ENCODE data around the gene TSPEAR. TPM values are rescaled to one million over a fixed set of nuclear protein-coding genes. Genes with fewer than 3 reads are reported as not detected.

The TSPEAR gene
- total and polyA plus RNA-seq, 2 donors (not counting 1 experiment from before 2014, with no cell fraction given), result not detected

DNA sequence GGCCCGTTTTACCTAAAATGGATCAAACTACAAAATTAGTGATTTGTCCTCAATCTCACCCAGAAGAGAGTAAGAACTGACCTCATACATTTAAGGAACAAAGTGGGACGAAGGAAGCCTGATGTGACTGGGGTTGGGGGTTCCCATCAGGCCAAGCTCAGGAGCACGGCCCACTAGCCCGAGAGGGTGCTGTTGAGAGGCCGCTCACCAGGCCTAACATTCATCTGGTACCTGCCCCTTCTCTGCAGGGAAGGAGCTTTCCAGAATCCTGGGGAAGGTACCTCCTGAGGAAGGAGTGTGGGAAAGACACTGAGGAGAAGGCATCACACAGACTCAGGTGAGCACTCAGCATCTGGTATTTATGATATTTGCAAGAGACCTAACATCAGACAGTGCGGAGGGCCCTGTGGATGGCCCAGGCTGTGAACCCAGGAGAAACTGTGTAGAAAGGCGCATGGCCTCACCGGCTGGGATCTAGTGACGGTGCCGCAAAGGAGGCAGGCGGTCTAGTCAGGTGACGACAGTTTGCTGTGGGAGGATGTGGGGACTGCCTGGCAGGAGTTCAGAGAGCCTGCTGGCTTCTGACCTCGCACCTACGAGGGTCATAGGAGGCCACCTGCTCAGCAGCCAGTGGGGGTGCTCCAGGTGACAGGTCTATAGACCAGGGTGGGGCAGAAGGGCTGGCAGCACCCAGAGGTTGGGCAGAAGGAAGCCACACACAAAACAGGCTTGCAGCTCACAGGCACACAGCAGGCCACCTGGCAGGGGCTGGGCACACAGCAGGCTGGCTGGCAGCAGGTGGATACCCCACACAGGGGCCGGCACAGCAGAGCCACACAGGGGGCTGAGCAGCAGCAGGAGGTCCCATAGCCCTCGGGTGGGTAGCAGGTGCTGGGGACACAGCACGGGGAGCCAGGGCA lies 57.5 kb downstream of the TSPEAR start:
- H3K4me1 Mint-ChIP-seq, result peaks cover 2% of the 10 kb centered on the region
- no peak overlapping the region for H3K27ac ChIP-seq (ENCODE audit: low read length in 2 of 2)

GRCh38 chr21:44653123-44653522 lies 58.2 kb downstream of the TSPEAR start:
- Histone ChIP-seq H3K36me3 (replicated peaks in 1 of 2; ENCODE audit: control extremely low read depth in 1 of 2, control insufficient read depth in 1 of 2, extremely low read depth in 1 of 2, insufficient read depth in 2 of 2, low read length in 1 of 2) (no peaks in the 10 kb centered on the region), H3K4me2 (replicated peaks; ENCODE audit: low read depth, low read length, poor library complexity, severe bottlenecking) (no peak overlapping the region), H3K79me2 (ENCODE audit: control insufficient read depth, insufficient read depth, low read length) (no peaks in the 10 kb centered on the region), H4K20me1 (ENCODE audit: control insufficient read depth, insufficient read depth, low read length, poor library complexity, severe bottlenecking) (no peaks in the 10 kb centered on the region), H3K4me3 (ENCODE audit: control extremely low read depth in 1 of 5, extremely low read depth in 1 of 5, insufficient read depth in 1 of 5, low read depth in 2 of 5, low read length in 4 of 5) (no peak overlapping the region), H3K27me3 (replicated peaks in 1 of 4; ENCODE audit: control extremely low read depth in 1 of 4, control insufficient read depth in 3 of 4, insufficient read depth in 4 of 4, low read length in 3 of 4) (peaks cover 0 to 8% (median 0%) of the 10 kb centered on the region in 4 experiments), H2AFZ (ENCODE audit: insufficient read depth, low read depth, low read length, poor library complexity, severe bottlenecking) (no peak overlapping the region), H3K9me3 (ENCODE audit: control extremely low read depth in 1 of 3, control insufficient read depth in 2 of 3, insufficient read depth in 1 of 3, low read length in 2 of 3) (peaks cover 3 to 32% (median 11%) of the 10 kb centered on the region in 3 donors), H3K9ac (ENCODE audit: low read length) (no peak overlapping the region), H3K4me1 (ENCODE audit: control insufficient read depth in 2 of 2, insufficient read depth in 2 of 2, low read length in 2 of 2) (no peaks in the 10 kb centered on the region), H3K27ac (ENCODE audit: low read length in 2 of 2) (no peak overlapping the region)
- DNase-seq, result no peak
- ATAC-seq (ENCODE audit: low read depth), result no peak
- TF ChIP-seq, protein P1, sequence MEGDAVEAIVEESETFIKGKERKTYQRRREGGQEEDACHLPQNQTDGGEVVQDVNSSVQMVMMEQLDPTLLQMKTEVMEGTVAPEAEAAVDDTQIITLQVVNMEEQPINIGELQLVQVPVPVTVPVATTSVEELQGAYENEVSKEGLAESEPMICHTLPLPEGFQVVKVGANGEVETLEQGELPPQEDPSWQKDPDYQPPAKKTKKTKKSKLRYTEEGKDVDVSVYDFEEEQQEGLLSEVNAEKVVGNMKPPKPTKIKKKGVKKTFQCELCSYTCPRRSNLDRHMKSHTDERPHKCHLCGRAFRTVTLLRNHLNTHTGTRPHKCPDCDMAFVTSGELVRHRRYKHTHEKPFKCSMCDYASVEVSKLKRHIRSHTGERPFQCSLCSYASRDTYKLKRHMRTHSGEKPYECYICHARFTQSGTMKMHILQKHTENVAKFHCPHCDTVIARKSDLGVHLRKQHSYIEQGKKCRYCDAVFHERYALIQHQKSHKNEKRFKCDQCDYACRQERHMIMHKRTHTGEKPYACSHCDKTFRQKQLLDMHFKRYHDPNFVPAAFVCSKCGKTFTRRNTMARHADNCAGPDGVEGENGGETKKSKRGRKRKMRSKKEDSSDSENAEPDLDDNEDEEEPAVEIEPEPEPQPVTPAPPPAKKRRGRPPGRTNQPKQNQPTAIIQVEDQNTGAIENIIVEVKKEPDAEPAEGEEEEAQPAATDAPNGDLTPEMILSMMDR (IDR thresholded peaks at IDR 0.05), result no peak
- TF ChIP-seq EZH2 (IDR thresholded peaks at IDR 0.05; ENCODE audit: borderline replicate concordance, insufficient read depth, low read depth, low read length, poor library complexity, severe bottlenecking), result no peak
- peaks cover 19% of the 10 kb centered on the region for H3K27me3 Mint-ChIP-seq
- WGBS (ENCODE audit: insufficient coverage), result 83% methylated on average over 12 of the region's 14 CpGs
- no peak overlapping the region for H3K4me3 Mint-ChIP-seq
- peaks cover 2% of the 10 kb centered on the region for H3K4me1 Mint-ChIP-seq
- CTCF ChIA-PET, result no interaction called here
- POLR2A ChIA-PET, result no interaction called here
- intact Hi-C loops (cut with micrococcal nuclease), result no loop called here
- H3K27ac Mint-ChIP-seq, result no peak overlapping the region
- H3K9me3 Mint-ChIP-seq (ENCODE audit: insufficient read depth), result peaks cover 12% of the 10 kb centered on the region

More for the DNA sequence above, 57.5 kb downstream of the TSPEAR start:
- Mint-ChIP-seq H3K9me3 (ENCODE audit: insufficient read depth) (peaks cover 12% of the 10 kb centered on the region), H3K27ac (no peak overlapping the region), H3K27me3 (peaks cover 27% of the 10 kb centered on the region), H3K4me3 (no peak overlapping the region)
- Histone ChIP-seq H3K4me3 (ENCODE audit: control extremely low read depth in 1 of 5, extremely low read depth in 1 of 5, insufficient read depth in 1 of 5, low read depth in 2 of 5, low read length in 4 of 5) (no peak overlapping the region), H4K20me1 (ENCODE audit: control insufficient read depth, insufficient read depth, low read length, poor library complexity, severe bottlenecking) (no peaks in the 10 kb centered on the region), H3K27me3 (replicated peaks in 1 of 4; ENCODE audit: control extremely low read depth in 1 of 4, control insufficient read depth in 3 of 4, insufficient read depth in 4 of 4, low read length in 3 of 4) (peaks cover 0 to 15% (median 0%) of the 10 kb centered on the region in 4 experiments), H3K36me3 (replicated peaks in 1 of 2; ENCODE audit: control extremely low read depth in 1 of 2, control insufficient read depth in 1 of 2, extremely low read depth in 1 of 2, insufficient read depth in 2 of 2, low read length in 1 of 2) (no peaks in the 10 kb centered on the region), H3K79me2 (ENCODE audit: control insufficient read depth, insufficient read depth, low read length) (no peaks in the 10 kb centered on the region), H3K9ac (ENCODE audit: low read length) (no peak overlapping the region), H3K9me3 (ENCODE audit: control extremely low read depth in 1 of 3, control insufficient read depth in 2 of 3, insufficient read depth in 1 of 3, low read length in 2 of 3) (peaks cover 3 to 32% (median 11%) of the 10 kb centered on the region in 3 donors), H3K4me1 (ENCODE audit: control insufficient read depth in 2 of 2, insufficient read depth in 2 of 2, low read length in 2 of 2) (peaks cover 0 to 3% of the 10 kb centered on the region in 2 donors), H2AFZ (ENCODE audit: insufficient read depth, low read depth, low read length, poor library complexity, severe bottlenecking) (no peak overlapping the region), H3K4me2 (replicated peaks; ENCODE audit: low read depth, low read length, poor library complexity, severe bottlenecking) (no peak overlapping the region)
- WGBS (ENCODE audit: insufficient coverage), result 92% methylated on average over 17 of the region's 17 CpGs
- ChIA-PET POLR2A (no interaction called here), CTCF (no interaction called here)
- TF ChIP-seq, protein P1 (IDR thresholded peaks at IDR 0.05), result no peak
- no peak for TF ChIP-seq EZH2 (IDR thresholded peaks at IDR 0.05; ENCODE audit: borderline replicate concordance, insufficient read depth, low read depth, low read length, poor library complexity, severe bottlenecking)
- no peak for ATAC-seq (ENCODE audit: low read depth)
- no peak for DNase-seq
- intact Hi-C loops (cut with micrococcal nuclease), result no loop called here

Measured in B cell (primary cell).